ENCODE results near the gene METTL23. TPM values are rescaled to one million over a fixed set of nuclear protein-coding genes. Genes with fewer than 3 reads are reported as not detected.

The METTL23 gene
- total RNA-seq, 1 experiment from 2014 or later = 37.7 TPM

GRCh38 chr17:76688165-76688622 lies 38.4 kb upstream of the METTL23 start:
- Histone ChIP-seq H3K27me3 (replicated peaks; ENCODE audit: control insufficient read depth, insufficient read depth, low read length) (no peaks in the 10 kb centered on the region), H3K4me1 (peaks cover 30% of the 10 kb centered on the region), H3K4me3 (ENCODE audit: low read depth, low read length) (no peak overlapping the region), H3K36me3 (ENCODE audit: control insufficient read depth, insufficient read depth, low read length) (no peaks in the 10 kb centered on the region), H3K9me3 (no peaks in the 10 kb centered on the region)
- BruUV-seq (replicated peaks) = no TSS peak
- peak overlapping the region; percentile 51 for H3K27ac Mint-ChIP-seq (ENCODE audit: unreplicated experiment)
- ChIA-PET POLR2A (no interaction called here), CTCF (no interaction called here)
- peaks cover 18% of the 10 kb centered on the region for H3K4me1 Mint-ChIP-seq (ENCODE audit: low read depth, unreplicated experiment)
- TF ChIP-seq CTCF (IDR thresholded peaks at IDR 0.05; ENCODE audit: insufficient read depth in 1 of 2, low read depth in 1 of 2, low read length in 1 of 2, severe bottlenecking in 1 of 2, unreplicated experiment in 1 of 2) = no peak
- no peak for DNase-seq
- no peaks in the 10 kb centered on the region for H3K27me3 Mint-ChIP-seq (ENCODE audit: insufficient read depth, unreplicated experiment)
- peak overlapping the region; percentile 4 for H3K4me3 Mint-ChIP-seq (ENCODE audit: unreplicated experiment)
- peaks cover 5% of the 10 kb centered on the region for H3K36me3 Mint-ChIP-seq (ENCODE audit: insufficient read depth, unreplicated experiment)
- intact Hi-C loops (cut with micrococcal nuclease; ENCODE audit: unreplicated experiment) = no loop called here
- no peaks in the 10 kb centered on the region for H3K9me3 Mint-ChIP-seq (ENCODE audit: unreplicated experiment)

DNA sequence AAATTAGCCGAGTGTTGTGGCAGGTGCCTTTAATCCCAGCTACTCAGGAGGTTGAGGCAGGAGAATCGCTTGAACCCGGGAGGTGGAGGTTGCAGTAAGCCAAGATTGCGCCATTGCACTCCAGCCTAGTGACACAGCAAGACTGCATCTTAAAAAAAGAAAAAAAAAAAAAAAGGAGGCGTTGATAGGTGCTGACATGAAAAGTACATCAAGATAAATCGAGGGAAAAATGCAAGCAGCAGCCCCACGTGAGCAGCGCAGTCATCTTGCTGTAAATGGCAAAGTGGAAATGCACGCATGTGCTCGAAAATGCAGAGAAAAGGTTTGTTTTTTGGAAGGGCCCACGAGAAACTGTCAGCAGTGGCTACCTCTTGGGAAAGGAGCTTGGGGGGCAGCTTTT lies 36.8 kb upstream of the METTL23 start:
- intact Hi-C loops (cut with micrococcal nuclease; ENCODE audit: unreplicated experiment) = no loop called here
- ChIA-PET POLR2A (no interaction called here), CTCF (no interaction called here)
- H3K9me3 ChIP-seq = no peaks in the 10 kb centered on the region
- H3K36me3 ChIP-seq (ENCODE audit: control insufficient read depth, insufficient read depth, low read length) = no peaks in the 10 kb centered on the region
- H3K9me3 Mint-ChIP-seq (ENCODE audit: unreplicated experiment) = no peaks in the 10 kb centered on the region
- H3K36me3 Mint-ChIP-seq (ENCODE audit: insufficient read depth, unreplicated experiment) = no peaks in the 10 kb centered on the region
- TF ChIP-seq CTCF (IDR thresholded peaks at IDR 0.05; ENCODE audit: insufficient read depth in 1 of 2, low read depth in 1 of 2, low read length in 1 of 2, severe bottlenecking in 1 of 2, unreplicated experiment in 1 of 2) = no peak
- BruUV-seq (replicated peaks) = no TSS peak
- no peak for DNase-seq
- no peak overlapping the region for H3K4me3 Mint-ChIP-seq (ENCODE audit: unreplicated experiment)
- H3K4me1 Mint-ChIP-seq (ENCODE audit: low read depth, unreplicated experiment) = peaks cover 18% of the 10 kb centered on the region
- no peak overlapping the region for H3K4me3 ChIP-seq (ENCODE audit: low read depth, low read length)
- no peaks in the 10 kb centered on the region for H3K27me3 ChIP-seq (replicated peaks; ENCODE audit: control insufficient read depth, insufficient read depth, low read length)
- no peaks in the 10 kb centered on the region for H3K27me3 Mint-ChIP-seq (ENCODE audit: insufficient read depth, unreplicated experiment)
- peaks cover 30% of the 10 kb centered on the region for H3K4me1 ChIP-seq
- no peak overlapping the region for H3K27ac Mint-ChIP-seq (ENCODE audit: unreplicated experiment)

GRCh38 chr17:76690596-76691280 lies 35.9 kb upstream of the METTL23 start:
- H3K36me3 ChIP-seq (ENCODE audit: control insufficient read depth, insufficient read depth, low read length) = no peaks in the 10 kb centered on the region
- POLR2A ChIA-PET = interaction anchor here (0.5 kb wide), 1 partner anchor 29 kb away, joined by 9 read pairs; no protein-coding TSS in a partner anchor
- CTCF ChIA-PET = no interaction called here
- DNase-seq = no peak
- no peak for TF ChIP-seq CTCF (IDR thresholded peaks at IDR 0.05; ENCODE audit: insufficient read depth in 1 of 2, low read depth in 1 of 2, low read length in 1 of 2, severe bottlenecking in 1 of 2, unreplicated experiment in 1 of 2)
- intact Hi-C loops (cut with micrococcal nuclease; ENCODE audit: unreplicated experiment) = no loop called here
- no peak overlapping the region for H3K4me3 ChIP-seq (ENCODE audit: low read depth, low read length)
- Mint-ChIP-seq H3K36me3 (ENCODE audit: insufficient read depth, unreplicated experiment) (peaks cover 3% of the 10 kb centered on the region), H3K9me3 (ENCODE audit: unreplicated experiment) (no peaks in the 10 kb centered on the region), H3K27ac (ENCODE audit: unreplicated experiment) (no peak overlapping the region), H3K27me3 (ENCODE audit: insufficient read depth, unreplicated experiment) (no peaks in the 10 kb centered on the region), H3K4me3 (ENCODE audit: unreplicated experiment) (no peak overlapping the region), H3K4me1 (ENCODE audit: low read depth, unreplicated experiment) (peaks cover 18% of the 10 kb centered on the region)
- peaks cover 30% of the 10 kb centered on the region for H3K4me1 ChIP-seq
- no TSS peak for BruUV-seq (replicated peaks)
- H3K9me3 ChIP-seq = no peaks in the 10 kb centered on the region
- H3K27me3 ChIP-seq (replicated peaks; ENCODE audit: control insufficient read depth, insufficient read depth, low read length) = no peaks in the 10 kb centered on the region

Data from Caco-2 (cell line).